Esophagus mucosa (tissue), 1 donor: ENCODE data around the gene MXD4. TPM values are rescaled to one million over a fixed set of nuclear protein-coding genes. Genes with fewer than 3 reads are reported as not detected.
A peak's percentile ranks its signal among the peaks of the same experiment; 100 is the strongest.

ENCODE experiments used
- ATAC-seq: fragments of 200-7000 bp; cut with Tn5 transposase; one replicate; pipeline ENCODE4 v1.9.1; 2020
- total RNA-seq: library from RNA; stranded (reverse); gene quantifications from one replicate; pipeline ENCODE4 v1.2.4, GENCODE V29; 2023
- donor health status: DM: yes; HTN: yes; CAD: no.

The MXD4 gene
- total RNA-seq, 1 donor from 2014 or later = 21.1 TPM

DNA sequence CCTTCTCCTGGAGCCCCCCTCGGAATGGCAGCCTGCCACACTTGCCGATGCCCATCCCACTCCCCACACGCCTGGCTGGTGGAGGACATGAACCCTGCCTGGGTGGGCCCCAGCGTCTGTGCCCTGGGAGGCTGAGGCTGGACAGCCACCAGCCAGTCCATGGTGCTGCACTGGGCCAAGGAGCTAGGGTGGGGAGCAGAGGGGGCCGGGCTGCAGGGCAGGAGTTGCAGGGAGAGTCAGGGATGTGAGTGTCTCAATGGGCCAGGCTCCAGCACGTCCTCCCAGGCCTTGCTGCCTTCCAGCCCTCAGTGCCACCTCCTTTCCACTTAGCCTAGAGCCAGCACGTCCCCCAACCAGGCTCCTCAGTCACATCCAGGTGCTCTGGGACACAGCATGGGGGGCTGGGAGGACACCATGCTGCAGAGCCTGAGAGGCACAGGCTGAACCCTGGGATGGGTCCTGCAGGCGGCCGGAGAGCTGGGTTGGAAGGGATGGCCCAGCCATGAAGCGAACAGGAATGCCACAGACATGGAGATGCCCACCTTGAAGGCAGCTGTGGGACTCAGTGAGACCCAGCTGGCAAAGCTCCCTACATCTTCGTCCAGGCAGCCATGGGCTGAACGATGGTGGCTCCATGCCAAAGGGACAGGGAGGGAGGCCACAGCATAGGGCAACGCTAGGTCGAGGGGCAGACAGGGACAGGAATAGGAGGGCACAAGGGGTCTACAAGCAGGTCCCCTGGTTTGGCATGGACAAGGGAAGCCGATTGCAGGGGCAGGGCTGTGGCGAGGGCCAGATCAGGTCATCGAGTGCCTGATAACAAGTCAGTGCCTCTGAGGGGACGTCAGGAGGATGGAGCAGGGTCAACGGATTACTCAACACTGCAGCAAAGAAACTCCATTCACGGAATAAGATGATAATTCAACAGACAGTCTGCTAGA is 30.1 kb upstream of the MXD4 start:
- ATAC-seq = peak; percentile 6

DNA sequence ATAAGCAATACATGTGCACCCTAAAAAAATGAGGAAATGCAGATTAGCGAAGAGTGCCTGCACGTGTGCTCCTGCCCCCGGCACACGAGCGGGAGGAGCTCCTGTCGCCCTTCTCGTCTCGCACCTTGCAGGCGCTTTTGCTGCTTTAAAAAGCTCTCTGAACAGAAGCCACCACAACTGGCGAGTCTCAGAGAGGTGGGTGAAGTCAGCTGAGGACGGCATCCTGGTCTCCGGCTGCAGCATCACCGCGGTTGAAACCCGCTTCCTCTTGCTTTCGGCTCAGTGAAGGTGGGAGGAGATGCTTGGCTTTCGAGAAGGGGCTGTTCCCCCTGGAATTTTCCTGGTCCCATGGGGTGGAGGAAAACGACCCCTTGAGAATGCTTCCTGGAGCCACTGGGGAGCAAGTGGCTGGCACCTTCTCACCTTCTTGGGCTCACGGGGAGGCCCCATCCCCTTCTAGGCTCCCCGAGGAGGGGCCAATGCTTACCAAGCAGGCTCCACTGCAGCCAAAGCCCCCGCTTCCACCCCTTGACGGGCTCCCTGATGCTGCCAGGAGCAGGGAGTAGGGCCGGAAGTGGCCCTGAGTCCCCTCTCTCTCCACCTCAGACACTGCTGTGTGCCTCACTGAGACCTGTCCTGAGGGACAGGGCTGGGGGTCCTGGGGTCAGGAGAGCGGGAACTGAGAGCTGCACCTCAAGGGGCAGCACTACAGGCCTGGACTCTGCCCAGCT is 29.2 kb upstream of the MXD4 start:
- ATAC-seq = peak; percentile 14

DNA sequence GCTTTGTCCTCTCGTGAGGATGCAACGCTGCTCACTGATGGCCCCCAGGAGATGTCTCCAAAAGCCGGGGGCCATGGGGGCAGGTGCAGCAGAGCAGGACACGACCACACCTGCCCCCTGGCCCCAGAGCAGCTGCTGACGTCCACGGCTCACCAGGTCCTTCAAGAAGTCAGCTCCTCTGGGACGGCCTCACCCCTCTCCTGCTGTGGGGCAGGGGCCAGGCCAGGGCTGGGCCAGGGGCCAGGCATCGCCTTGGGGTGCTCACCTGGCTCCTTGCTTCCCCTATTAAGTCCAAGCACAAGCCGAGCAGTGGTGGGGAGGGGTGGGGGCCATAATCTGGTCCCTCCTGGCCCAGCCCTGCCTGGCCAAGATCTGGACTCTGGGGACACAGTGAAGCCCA is 28.6 kb upstream of the MXD4 start:
- ATAC-seq = no peak

DNA sequence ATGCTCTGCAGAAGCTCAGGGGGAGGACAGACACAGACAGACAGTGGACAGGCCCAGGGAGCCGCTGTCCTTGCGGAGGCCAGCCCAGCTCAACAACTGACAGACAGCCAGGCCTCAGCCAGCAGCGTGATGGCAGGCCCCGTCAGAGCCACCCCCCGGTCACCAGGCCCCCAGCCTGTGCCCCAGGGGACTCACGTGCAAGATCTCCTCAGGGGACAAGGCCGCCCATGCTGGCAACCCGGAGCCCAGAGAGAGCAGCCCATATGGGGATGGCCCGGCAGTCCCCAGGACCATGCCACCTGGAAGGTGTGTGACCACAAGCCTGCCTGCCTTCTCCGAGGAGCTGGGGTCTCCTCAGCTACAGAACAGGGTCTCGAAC is 28.0 kb upstream of the MXD4 start:
- ATAC-seq = no peak

DNA sequence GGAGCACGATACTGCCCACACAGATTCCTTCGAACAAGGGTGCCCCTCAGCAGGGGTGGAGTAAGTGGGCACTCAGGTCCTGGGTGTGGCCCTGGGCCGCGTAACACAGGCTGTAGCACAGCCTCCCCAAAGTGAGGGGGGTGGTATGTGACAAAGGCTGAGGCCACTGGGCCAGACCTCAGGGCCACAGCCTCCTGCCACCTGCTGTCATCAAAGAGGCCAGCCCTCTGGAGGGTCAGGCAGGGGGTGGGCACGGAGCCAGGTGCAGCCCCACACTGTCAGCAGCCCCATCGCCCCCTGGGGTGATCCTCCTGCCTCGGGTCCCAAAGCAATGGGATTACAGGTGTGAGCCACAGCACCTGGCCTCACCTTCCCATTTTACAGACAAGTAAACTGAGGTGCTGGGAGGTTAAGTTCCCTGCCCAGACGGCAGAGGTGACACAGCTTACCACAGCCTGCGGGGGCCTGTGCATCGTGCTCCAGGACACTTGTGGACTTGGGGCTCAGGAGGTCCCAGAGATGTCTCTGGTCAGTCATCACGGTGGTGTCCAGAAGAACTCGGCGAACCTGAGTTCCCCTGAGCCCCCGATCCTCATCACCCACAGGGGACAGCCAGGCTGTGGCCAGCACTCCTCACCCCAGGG is 27.5 kb upstream of the MXD4 start:
- no peak for ATAC-seq

DNA sequence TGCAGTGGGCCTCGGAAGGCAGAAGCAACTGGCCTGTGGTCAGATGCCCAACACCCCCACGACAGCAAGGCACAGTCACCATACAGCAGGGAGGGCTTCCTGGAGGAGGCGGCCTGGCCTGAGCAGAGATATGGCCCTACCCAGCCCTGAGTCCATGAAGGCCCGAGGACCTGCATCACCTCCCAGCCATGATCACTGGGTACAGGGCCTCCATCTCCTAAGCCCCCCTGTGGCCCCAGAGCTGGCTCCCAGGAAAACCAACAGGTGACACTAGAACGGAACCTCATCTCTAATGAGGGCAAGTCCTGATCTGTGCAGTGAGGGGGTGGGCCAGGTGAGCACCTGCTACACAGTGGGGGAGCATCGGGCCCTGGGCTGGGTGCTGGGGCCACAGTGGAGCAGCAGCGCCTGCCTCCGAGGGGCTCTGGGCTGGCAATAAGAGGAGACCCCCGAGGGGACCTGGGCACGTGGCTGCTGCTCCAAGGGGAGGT is 26.2 kb upstream of the MXD4 start:
- no peak for ATAC-seq

DNA sequence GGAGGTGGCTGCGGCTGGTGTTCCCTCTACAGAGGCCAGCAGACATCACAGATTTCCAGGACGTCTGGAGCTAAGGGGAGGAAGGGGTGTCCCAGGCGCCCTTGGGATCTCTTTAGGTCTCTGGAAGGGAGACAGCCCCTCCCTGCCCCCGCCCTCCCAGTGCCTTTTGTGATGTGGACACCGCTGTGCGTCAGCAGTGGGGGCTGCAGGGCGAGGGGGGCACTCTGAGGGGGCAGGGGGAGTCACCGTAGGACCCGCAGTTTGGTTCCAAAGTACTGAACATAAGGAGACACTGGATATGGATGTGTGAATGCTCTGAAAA is 25.6 kb upstream of the MXD4 start:
- no peak for ATAC-seq

DNA sequence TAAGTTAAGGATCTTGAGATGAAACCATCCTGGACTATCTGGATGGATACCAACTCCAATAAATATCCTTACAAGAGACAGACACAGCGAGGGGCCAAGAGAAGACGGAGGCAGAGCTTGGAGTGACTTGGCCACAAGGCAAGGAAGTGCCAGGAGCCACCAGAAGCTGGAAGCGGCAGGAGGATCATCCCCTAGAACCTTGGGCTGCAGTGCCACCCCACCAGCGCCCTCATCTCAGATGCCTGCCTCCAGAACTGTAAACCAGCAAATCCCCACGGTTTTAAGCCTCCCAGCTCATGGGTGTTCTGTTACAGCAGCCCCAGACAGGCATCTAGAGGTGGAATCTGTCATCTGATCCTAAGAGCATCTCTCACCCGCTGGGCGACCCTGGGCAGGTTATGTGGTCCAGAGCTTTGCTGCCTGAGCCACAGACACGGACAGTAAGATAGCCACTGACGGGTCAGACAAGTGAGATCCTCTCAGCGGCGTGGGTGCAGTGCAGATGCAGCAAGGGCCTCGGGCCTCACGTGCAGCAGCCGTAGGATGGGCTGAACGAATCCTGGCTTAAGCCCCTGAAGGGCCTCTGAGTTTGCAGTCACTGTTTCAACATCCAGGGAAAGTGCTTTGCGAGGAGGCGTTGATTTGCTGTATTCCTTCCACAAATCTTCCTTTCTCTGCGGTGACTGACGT is 25.1 kb upstream of the MXD4 start:
- no peak for ATAC-seq

DNA sequence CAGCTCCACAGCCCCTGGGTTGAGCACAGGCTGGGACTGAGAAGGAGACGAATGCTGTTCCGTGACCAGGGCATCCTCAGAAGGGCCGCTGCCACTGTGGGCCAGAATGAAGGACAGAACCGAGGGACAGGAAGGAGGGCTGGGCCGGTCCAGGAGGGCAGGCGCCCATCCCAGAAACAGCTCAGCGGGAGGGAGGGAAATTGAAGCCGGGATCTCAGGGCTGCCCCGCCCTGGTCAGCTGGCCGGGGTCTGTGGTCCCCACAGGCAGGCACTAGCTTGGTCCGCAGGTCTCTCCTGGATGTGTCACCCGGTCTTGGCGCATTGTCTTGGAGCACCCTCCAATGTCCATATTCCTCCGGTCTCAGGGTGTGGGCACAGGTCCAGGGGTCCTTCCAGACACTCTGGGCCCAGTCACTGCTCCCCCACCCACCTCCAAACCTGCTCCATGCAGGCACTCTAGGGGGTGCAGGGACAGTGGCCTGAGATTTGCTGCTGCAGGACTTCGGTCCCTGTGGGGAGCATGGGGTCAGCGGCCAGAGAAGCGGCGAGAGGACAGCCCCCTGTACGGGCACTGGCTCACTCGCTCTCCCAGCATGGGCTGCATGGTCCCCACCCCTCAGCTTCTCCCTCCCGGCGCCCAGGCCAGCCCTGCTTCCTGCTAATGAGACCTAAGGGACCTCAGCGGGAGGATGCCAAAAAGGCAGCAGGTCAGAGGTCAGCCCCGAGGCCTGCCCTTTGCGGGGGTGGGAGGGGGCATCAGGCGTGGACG is 23.9 kb upstream of the MXD4 start:
- ATAC-seq = peak; percentile 12

DNA sequence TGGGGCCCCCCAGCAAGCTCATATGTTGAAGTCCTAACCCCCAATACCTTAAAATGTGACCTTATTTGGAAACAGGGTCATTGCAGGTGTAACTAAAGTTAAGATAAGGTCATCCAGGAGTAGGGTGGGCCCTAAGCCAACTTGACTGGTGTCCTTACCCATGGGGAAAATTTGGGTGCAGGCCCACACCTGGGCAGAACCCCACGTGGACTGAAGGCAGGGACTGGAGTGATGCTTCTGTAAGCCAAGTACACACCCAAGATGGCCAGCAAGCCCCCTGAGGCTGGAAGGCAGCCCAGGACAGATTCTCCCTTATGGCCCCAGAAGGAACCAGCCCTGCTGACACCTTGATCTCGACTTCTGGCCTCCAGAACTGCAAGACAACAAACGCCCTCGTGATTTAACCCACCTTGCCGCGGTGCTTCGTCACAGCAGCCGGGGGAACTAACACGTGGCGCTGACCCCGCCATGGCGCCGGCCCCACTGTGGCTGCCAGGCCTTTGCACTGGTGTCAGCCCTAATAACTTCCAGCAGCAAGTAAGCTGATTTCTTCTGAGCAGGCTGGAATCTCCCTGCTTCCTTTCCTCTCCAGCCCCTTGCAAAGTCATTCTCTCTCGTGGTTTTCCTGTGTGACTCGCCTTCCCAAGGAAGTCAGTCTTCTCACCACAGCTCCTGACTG is 23.2 kb upstream of the MXD4 start:
- no peak for ATAC-seq

DNA sequence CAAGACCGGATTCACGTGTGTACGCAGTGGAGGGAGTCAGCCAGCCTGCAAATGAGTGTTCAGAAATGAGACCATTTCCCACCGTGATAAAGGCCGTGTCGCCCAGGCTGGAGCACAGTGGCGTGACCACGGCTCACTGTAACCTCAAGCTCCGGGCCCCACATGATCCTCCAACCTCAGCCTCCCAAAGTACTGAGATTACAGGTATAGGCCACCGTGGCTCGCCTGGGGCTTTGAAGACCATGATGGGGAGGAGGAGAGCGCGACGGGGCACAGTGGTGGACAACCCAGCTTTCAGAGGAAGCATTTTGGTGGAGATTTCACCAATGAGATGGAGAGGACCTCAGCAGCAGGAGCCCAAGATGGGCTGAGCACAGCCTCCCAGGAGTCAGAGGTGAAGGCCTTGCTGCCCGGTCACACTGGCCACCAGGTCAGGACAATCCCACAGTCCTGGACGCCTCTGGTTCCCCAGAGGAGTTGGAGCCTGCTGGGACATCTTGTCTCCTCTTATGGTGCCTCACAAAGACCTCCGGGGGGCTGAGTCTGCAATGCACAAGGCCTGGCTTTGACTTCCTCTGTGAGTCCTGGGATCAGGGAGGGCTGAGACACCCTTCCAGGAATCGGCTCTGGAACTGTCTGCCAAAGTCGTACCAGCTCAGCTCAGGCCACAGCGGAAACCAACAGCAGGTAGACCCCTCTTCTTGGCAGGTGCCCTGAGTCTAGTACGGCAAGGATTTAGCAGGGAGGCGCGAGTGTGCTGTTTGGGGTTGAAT is 22.4 kb upstream of the MXD4 start:
- no peak for ATAC-seq

DNA sequence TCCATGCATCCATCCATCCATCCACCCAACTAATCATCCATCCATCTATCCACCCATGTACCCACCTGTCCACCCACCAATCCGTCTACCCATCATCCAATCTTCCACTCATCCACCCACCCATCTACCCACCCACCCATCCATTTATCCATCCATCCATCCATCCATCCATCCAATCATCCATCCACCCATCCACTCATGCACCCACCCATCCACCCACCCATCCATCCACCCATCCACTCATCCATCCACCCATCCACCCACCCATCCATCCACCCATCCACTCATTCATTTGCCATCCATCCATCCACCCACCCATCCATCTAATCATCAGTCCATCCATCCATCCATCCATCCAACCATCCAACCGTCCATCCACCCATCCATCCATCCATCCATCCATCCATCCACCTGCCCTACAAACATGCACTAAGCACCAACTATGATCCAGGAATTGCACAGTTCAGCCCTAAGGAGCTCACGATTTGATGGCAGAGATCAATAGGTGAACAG is 21.3 kb upstream of the MXD4 start:
- no peak for ATAC-seq

DNA sequence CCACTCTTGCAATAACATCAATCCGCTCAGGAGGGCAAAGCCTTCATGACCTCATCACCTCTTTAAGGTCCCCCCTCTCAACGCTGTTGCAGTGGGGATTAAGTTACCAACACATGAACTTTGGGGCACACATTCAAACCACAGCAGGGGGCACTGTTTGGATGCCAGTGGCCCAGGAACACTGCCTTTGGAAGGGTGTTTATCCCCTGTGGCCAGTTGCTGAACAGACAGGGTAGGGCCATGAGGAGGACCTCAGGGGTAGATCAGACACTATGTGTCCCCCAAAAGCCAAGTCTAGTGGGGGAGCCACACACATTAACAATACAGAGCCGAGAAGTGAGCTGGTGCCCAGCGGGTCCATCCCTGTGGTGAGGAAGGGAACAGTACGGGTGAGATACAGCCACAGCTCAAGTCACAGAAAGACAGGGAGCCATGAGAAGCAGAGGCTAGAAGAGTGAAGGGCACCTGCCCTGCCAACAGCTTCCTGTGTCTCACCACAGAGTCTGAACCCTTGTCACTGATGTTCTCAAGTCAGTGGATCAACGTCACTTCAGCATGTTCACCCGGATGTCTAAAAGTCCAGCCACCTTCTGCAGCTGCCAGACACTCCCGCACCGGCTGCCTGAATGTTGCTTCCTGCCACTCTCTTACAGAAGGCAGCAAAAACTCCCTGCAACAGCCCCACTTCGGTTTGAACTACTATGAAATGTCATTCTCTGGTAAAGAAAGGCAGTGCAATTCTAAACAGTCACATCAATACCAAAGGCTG is 19.9 kb upstream of the MXD4 start:
- peak; percentile 38 for ATAC-seq

DNA sequence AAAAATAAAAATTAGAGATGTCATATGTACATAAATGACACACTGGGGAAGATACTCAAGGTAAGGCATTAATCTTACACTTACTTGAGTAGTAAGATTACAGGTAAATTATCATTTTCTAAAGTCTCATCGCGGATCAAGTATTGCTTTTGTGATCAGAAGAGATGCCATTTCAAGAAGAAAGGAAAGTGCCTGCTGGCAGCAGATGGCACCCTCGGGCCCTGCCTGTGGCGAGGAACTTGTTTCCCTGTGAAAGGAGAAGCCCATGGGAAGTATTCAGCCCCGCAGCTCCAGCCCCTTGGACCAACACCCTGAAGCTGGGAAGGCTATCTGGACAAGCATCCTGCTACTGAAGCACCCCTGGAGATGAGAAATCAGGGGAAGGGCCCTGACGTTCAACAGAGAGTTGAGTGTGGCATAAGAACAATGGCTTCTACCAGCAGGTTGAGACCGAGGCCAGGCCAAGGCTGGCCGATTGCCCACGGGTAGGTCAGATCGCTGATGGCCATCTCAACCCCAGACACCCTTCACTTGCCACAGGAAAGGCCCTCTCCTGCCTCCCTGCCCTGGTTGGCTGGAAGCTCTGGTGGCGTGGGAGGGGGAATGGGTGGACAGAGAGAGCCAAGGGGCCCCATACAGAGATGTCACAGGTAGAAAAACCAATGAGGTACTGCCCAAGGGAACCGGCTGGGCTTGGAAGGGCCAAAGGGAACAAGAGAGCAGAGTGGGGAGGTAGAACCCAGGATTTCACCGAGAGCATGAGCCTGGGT is 18.8 kb upstream of the MXD4 start:
- ATAC-seq = no peak

DNA sequence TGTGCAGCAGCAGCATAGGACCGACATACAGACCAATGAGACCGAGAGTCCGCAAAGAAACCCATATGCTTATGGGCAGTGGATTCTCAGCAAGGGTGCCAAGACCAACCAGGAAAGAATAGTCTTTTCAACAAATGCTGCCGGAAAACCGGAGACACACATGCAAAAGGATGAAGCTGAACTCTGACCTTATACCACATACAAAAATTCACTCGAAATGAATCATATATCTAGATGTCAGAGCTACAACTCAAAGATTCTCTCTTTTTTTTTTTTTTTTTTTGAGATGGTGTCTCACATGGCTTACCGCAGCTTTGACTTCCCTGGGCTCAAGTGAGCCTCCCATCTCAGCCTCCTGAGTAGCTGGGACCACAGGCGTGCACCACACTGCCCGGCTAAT is 16.0 kb upstream of the MXD4 start:
- ATAC-seq = no peak

DNA sequence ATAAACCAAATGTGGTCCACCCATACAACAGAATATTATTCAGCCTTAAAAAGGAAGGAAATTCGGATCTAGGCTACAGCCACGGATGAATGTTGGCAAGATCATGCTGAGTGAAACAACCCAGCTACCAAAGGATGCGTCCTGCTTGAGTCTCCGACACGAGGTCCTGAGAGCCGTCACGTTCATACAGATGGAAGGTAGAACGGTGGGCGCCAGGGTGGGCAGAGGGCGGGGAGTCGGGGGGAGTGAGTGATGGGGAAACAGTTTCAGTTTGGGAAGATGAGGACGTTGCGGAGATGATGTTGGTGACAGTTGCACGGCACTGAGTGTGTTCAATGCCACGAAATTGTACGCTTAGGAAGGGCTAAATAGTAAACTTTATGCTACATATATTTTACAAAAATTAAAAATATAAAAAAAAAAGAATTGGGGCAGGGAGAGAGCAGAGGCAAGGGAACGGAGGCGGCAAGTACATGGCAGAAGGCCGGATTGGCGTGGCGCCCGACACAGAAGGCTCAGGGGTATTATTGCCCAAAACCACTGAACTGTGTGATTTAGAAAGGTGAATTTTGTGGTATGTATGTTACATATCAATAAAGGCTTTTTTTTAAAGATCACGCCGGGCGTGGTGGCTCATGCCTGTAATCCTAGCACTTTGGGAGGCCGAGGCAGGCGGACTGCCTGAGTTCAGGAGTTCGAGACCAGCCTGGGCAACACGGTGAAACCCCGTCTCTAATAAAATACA is 14.8 kb upstream of the MXD4 start:
- ATAC-seq = no peak

DNA sequence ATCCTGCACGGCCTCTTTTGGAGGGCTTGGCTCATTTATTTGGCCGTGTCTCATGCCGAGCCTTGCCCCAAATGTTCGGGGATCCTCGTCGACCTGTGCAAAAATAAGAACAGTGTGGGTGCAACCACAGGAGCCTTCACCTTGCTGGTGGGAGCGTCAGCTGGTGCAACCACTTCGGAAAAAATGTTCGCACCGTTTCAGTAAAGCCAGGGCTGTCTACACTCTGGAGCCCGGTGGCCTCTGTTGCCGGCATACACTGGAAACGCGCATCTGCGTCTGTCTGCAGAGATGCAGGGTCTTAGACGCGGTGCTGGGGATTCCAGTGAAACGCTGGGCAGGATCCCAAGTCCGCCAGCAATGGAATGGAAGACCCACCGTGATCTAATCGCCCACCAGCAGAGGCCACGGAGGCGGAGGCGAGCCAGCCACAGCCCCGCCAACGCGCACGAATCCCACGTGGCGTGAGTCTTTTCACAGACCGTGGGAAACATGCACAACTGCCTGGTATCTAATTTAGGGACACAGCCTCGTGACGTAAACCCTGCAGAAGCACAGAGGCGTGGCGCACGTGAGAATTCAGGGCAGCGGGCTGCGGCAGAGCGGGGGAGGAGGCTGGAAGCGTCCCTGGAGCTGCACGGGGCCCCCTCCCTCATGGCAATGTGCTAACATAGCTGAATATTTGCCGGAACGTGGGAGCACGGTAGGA is 13.8 kb upstream of the MXD4 start:
- ATAC-seq = no peak
